WTC11 (cell line): Measurements from ENCODE around the gene MED27. TPM values are rescaled to one million over a fixed set of nuclear protein-coding genes. Genes with fewer than 3 reads are reported as not detected.

Experiments used
- ATAC-seq: fragments of 200-7000 bp; cut with Tn5 transposase; 2 replicates; pipeline ENCODE4 v1.10.0; 2021; ENCODE audit warnings: mild to moderate bottlenecking, moderate library complexity
- CTCF ChIA-PET: fragments of 300-600 bp; sonication (Branson Sonifier 250); formaldehyde crosslinking; loops from one replicate; lab custom pipeline; 2021; ENCODE audit warnings: antibody characterized with exemption; lab: Charles Lee
- POLR2A ChIA-PET: fragments of 350-600 bp; sonication (Branson Sonifier 250); formaldehyde crosslinking; loops from one replicate; lab custom pipeline; 2021; ENCODE audit warnings: antibody characterized with exemption; lab: Charles Lee
- DNase-seq: peaks from one replicate; pipeline ENCODE4 v3.0.0; 2021; ENCODE audit warnings: low spot score
- H3K27ac Mint-ChIP-seq: 2 replicates; pipeline ENCODE4 v1.8.0; 2021; ENCODE audit warnings: mixed read lengths
- H3K27me3 Mint-ChIP-seq: 2 replicates; pipeline ENCODE4 v1.8.0; 2021; ENCODE audit warnings: low read depth, mild to moderate bottlenecking, moderate library complexity, mixed read lengths
- H3K36me3 Mint-ChIP-seq: 2 replicates; pipeline ENCODE4 v1.8.0; 2021; ENCODE audit warnings: mixed read lengths
- H3K4me1 Mint-ChIP-seq: 2 replicates; pipeline ENCODE4 v1.8.0; 2022; ENCODE audit warnings: mixed read lengths
- H3K4me3 Mint-ChIP-seq: 2 replicates; pipeline ENCODE4 v1.8.0; 2021; ENCODE audit warnings: mild to moderate bottlenecking, moderate library complexity, mixed read lengths
- H3K9me3 Mint-ChIP-seq: 2 replicates; pipeline ENCODE4 v1.8.0; 2021; ENCODE audit warnings: mixed read lengths
- AFF4 ChIP-seq: sonication (generic); formaldehyde crosslinking; IDR thresholded peaks from 2 replicates; pipeline ENCODE4 v1.8.1; 2023; ENCODE audit warnings: mild to moderate bottlenecking, missing genetic modification reagents, borderline replicate concordance
- ATF2 ChIP-seq: sonication (generic); formaldehyde crosslinking; IDR thresholded peaks from 2 replicates; pipeline ENCODE4 v1.8.1; 2022; ENCODE audit warnings: low read depth, missing genetic modification reagents, borderline replicate concordance
- E2F1 ChIP-seq: sonication (generic); formaldehyde crosslinking; IDR thresholded peaks from 2 replicates; pipeline ENCODE4 v1.8.0; 2022; ENCODE audit warnings: mild to moderate bottlenecking, missing genetic modification reagents
- E2F5 ChIP-seq: sonication (generic); formaldehyde crosslinking; IDR thresholded peaks from 2 replicates; pipeline ENCODE4 v1.8.1; 2022; ENCODE audit warnings: mild to moderate bottlenecking, moderate library complexity, missing genetic modification reagents
- EMX1 ChIP-seq: fragments of 250-450 bp; sonication (Bioruptor Pico); IDR thresholded peaks from 2 replicates; pipeline ENCODE4 v1.8.0; 2021; ENCODE audit warnings: mild to moderate bottlenecking
- ETV6 ChIP-seq: sonication (generic); formaldehyde crosslinking; IDR thresholded peaks from 2 replicates; pipeline ENCODE4 v1.8.1; 2022; ENCODE audit warnings: mild to moderate bottlenecking, missing genetic modification reagents
- FOXJ3 ChIP-seq: sonication (generic); formaldehyde crosslinking; IDR thresholded peaks from 2 replicates; pipeline ENCODE4 v1.9.0; 2021; ENCODE audit warnings: missing genetic modification reagents, mild to moderate bottlenecking, borderline replicate concordance
- FOXP4 ChIP-seq: sonication (generic); formaldehyde crosslinking; IDR thresholded peaks from 2 replicates; pipeline ENCODE4 v1.8.0; 2022; ENCODE audit warnings: mild to moderate bottlenecking, missing genetic modification reagents
- HMGA2 ChIP-seq: fragments of 250-450 bp; sonication (Bioruptor Pico); IDR thresholded peaks from 2 replicates; pipeline ENCODE4 v1.4.0; 2021; ENCODE audit warnings: mild to moderate bottlenecking, moderate library complexity
- JAZF1 ChIP-seq: fragments of 250-450 bp; sonication (Bioruptor Pico); IDR thresholded peaks from 2 replicates; pipeline ENCODE4 v1.9.0; 2021; ENCODE audit warnings: moderate library complexity, mild to moderate bottlenecking, inconsistent platforms
- MLX ChIP-seq: sonication (generic); formaldehyde crosslinking; IDR thresholded peaks from 2 replicates; pipeline ENCODE4 v1.8.1; 2023; ENCODE audit warnings: mild to moderate bottlenecking, missing genetic modification reagents, moderate library complexity
- MYBL2 ChIP-seq: sonication (generic); formaldehyde crosslinking; IDR thresholded peaks from 2 replicates; pipeline ENCODE4 v1.8.1; 2023; ENCODE audit warnings: mild to moderate bottlenecking, moderate library complexity, missing genetic modification reagents
- NFATC4 ChIP-seq: fragments of 250-450 bp; sonication (Bioruptor Pico); IDR thresholded peaks from 2 replicates; pipeline ENCODE4 v1.9.0; 2021; ENCODE audit warnings: mild to moderate bottlenecking
- NR1H2 ChIP-seq: sonication (generic); formaldehyde crosslinking; IDR thresholded peaks from 2 replicates; pipeline ENCODE4 v1.9.0; 2021; ENCODE audit warnings: mild to moderate bottlenecking, moderate library complexity, missing genetic modification reagents
- SMAD4 ChIP-seq: sonication (generic); formaldehyde crosslinking; IDR thresholded peaks from 2 replicates; pipeline ENCODE4 v1.8.0; 2022; ENCODE audit warnings: mild to moderate bottlenecking, missing genetic modification reagents
- SP1 ChIP-seq: sonication (generic); formaldehyde crosslinking; conservative IDR thresholded peaks from 2 replicates; pipeline ENCODE4 v1.8.1; 2022; ENCODE audit warnings: missing genetic modification reagents
- TEAD1 ChIP-seq: sonication (generic); formaldehyde crosslinking; IDR thresholded peaks from 2 replicates; pipeline ENCODE4 v1.8.0; 2022; ENCODE audit warnings: mild to moderate bottlenecking, missing genetic modification reagents
- ZNF138 ChIP-seq: sonication (generic); formaldehyde crosslinking; conservative IDR thresholded peaks from 2 replicates; pipeline ENCODE4 v1.8.1; 2022; ENCODE audit warnings: mild to moderate bottlenecking, moderate library complexity, missing genetic modification reagents
- ZNF219 ChIP-seq: sonication (generic); formaldehyde crosslinking; IDR thresholded peaks from 2 replicates; pipeline ENCODE4 v1.8.0; 2023; ENCODE audit warnings: missing genetic modification reagents, mild to moderate bottlenecking, borderline replicate concordance
- ZNF423 ChIP-seq: fragments of 250-450 bp; sonication (Bioruptor Pico); IDR thresholded peaks from 2 replicates; pipeline ENCODE4 v2.1.2; 2022; ENCODE audit warnings: mild to moderate bottlenecking, moderate library complexity
- total RNA-seq: library from RNA; stranded (reverse); gene quantifications from 3 replicates; pipeline ENCODE4 v1.2.3, GENCODE V29; 2021

Gene MED27
- total RNA-seq, 1 experiment from 2014 or later: 27.9 TPM

- TF ChIP-seq E2F1 (CRISPR knock-in tag) (no peak), NFATC4 (no peak)
Measured at GRCh38 chr9:131875828-131876485, 203.7 kb downstream of the MED27 start (continued).

GRCh38 chr9:131874916-131875670 is 204.6 kb downstream of the MED27 start:
- POLR2A ChIA-PET: interaction anchor here (0.6 kb wide), 1 partner anchor 93 kb away, joined by 3 read pairs; no protein-coding TSS in a partner anchor
- CTCF ChIA-PET: interaction anchor here (4.5 kb wide), 1 partner anchor 79 kb away, joined by 21 read pairs; no protein-coding TSS in a partner anchor
- Mint-ChIP-seq H3K4me3 (no peak overlapping the region), H3K27me3 (no peaks in the 10 kb centered on the region), H3K36me3 (no peaks in the 10 kb centered on the region), H3K4me1 (peaks cover 15% of the 10 kb centered on the region), H3K27ac (no peak overlapping the region), H3K9me3 (no peaks in the 10 kb centered on the region)
- ATAC-seq (no peak), DNase-seq (no peak)
- no peak for TF ChIP-seq ZNF423 (CRISPR knock-in tag)
- TF ChIP-seq MYBL2 (CRISPR knock-in tag): no peak
- no peak for TF ChIP-seq TEAD1 (CRISPR knock-in tag)
- no peak for TF ChIP-seq EMX1 (CRISPR knock-in tag)
- no peak for TF ChIP-seq SP1 (CRISPR knock-in tag)
- TF ChIP-seq ATF2 (CRISPR knock-in tag): no peak

- H3K36me3 Mint-ChIP-seq: no peaks in the 10 kb centered on the region
- no peaks in the 10 kb centered on the region for H3K9me3 Mint-ChIP-seq
- no peak overlapping the region for H3K27ac Mint-ChIP-seq
- H3K27me3 Mint-ChIP-seq: no peaks in the 10 kb centered on the region
- ChIA-PET POLR2A (no interaction called here), CTCF (interaction anchor here (4.5 kb wide), 1 partner anchor 79 kb away, joined by 21 read pairs; no protein-coding TSS in a partner anchor)
- ATAC-seq: peak; percentile 31; the same call in 1 of the 2 replicates
- DNase-seq: no peak
- no peak overlapping the region for H3K4me3 Mint-ChIP-seq
- peaks cover 19% of the 10 kb centered on the region for H3K4me1 Mint-ChIP-seq
- TF ChIP-seq ZNF138 (CRISPR knock-in tag) (no peak), ZNF219 (CRISPR knock-in tag) (no peak), E2F5 (CRISPR knock-in tag) (no peak), NR1H2 (CRISPR knock-in tag) (no peak), FOXP4 (CRISPR knock-in tag) (no peak), ETV6 (CRISPR knock-in tag) (no peak), SMAD4 (CRISPR knock-in tag) (no peak), FOXJ3 (CRISPR knock-in tag) (no peak), MLX (no peak), AFF4 (CRISPR knock-in tag) (no peak), JAZF1 (no peak), HMGA2 (no peak)
Measured at GRCh38 chr9:131874447-131874846, 205.2 kb downstream of the MED27 start.
